HL-60 (cell line): ENCODE measurements around the gene HTR2A.

ENCODE experiments used
- GABPA ChIP-seq: IDR thresholded peaks from 2 replicates; pipeline ENCODE4 v1.6.1; 2012; ENCODE audit warnings: low read depth
- POLR2AphosphoS5 ChIP-seq: IDR thresholded peaks from 2 replicates; pipeline ENCODE4 v1.6.1; 2012; ENCODE audit warnings: low read depth
- SPI1 ChIP-seq: IDR thresholded peaks from 2 replicates; pipeline ENCODE4 v1.6.1; 2012; ENCODE audit warnings: low read depth, mild to moderate bottlenecking, borderline replicate concordance
- TF ChIP-seq, protein P1 (sequence below): IDR thresholded peaks from one replicate; pipeline ENCODE4 v1.5.1; 2011; ENCODE audit warnings: low read length, control low read depth, inconsistent platforms; ENCODE audit not compliant: insufficient read depth
- TF ChIP-seq, protein P2 (sequence below): IDR thresholded peaks from 2 replicates; pipeline ENCODE4 v1.6.1; 2012; ENCODE audit warnings: low read depth; ENCODE audit not compliant: insufficient replicate concordance

DNA sequence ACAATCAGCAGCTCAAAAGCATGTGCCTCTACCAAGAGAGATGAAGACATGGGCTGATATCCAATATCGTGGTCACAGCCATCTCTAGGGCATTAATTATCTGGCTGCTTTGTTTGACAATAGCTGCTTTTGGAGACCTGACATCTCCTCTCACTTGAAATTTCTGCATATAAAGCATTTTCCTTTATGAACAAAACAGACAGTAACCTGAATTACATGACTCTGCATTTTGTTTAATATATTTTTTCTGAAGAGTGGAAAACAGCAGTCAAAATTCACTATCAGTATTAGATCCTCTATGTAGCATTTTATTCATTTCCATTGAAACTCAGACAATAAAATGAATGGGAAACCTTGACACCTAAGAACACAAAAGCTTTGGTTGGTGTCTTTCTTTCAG is 57.5 kb downstream of the HTR2A start:
- TF ChIP-seq, protein P1, sequence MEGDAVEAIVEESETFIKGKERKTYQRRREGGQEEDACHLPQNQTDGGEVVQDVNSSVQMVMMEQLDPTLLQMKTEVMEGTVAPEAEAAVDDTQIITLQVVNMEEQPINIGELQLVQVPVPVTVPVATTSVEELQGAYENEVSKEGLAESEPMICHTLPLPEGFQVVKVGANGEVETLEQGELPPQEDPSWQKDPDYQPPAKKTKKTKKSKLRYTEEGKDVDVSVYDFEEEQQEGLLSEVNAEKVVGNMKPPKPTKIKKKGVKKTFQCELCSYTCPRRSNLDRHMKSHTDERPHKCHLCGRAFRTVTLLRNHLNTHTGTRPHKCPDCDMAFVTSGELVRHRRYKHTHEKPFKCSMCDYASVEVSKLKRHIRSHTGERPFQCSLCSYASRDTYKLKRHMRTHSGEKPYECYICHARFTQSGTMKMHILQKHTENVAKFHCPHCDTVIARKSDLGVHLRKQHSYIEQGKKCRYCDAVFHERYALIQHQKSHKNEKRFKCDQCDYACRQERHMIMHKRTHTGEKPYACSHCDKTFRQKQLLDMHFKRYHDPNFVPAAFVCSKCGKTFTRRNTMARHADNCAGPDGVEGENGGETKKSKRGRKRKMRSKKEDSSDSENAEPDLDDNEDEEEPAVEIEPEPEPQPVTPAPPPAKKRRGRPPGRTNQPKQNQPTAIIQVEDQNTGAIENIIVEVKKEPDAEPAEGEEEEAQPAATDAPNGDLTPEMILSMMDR = no peak
- TF ChIP-seq POLR2AphosphoS5 (no peak), GABPA (no peak), SPI1 (no peak)
- TF ChIP-seq, protein P2, sequence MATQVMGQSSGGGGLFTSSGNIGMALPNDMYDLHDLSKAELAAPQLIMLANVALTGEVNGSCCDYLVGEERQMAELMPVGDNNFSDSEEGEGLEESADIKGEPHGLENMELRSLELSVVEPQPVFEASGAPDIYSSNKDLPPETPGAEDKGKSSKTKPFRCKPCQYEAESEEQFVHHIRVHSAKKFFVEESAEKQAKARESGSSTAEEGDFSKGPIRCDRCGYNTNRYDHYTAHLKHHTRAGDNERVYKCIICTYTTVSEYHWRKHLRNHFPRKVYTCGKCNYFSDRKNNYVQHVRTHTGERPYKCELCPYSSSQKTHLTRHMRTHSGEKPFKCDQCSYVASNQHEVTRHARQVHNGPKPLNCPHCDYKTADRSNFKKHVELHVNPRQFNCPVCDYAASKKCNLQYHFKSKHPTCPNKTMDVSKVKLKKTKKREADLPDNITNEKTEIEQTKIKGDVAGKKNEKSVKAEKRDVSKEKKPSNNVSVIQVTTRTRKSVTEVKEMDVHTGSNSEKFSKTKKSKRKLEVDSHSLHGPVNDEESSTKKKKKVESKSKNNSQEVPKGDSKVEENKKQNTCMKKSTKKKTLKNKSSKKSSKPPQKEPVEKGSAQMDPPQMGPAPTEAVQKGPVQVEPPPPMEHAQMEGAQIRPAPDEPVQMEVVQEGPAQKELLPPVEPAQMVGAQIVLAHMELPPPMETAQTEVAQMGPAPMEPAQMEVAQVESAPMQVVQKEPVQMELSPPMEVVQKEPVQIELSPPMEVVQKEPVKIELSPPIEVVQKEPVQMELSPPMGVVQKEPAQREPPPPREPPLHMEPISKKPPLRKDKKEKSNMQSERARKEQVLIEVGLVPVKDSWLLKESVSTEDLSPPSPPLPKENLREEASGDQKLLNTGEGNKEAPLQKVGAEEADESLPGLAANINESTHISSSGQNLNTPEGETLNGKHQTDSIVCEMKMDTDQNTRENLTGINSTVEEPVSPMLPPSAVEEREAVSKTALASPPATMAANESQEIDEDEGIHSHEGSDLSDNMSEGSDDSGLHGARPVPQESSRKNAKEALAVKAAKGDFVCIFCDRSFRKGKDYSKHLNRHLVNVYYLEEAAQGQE = no peak
